ENCODE results near the gene GPATCH2L. TPM values are rescaled to one million over a fixed set of nuclear protein-coding genes. Genes with fewer than 3 reads are reported as not detected.
A peak's percentile ranks its signal among the peaks of the same experiment; 100 is the strongest.

Gene GPATCH2L
- total RNA-seq, 1 donor from 2014 or later: 64.0 TPM

DNA sequence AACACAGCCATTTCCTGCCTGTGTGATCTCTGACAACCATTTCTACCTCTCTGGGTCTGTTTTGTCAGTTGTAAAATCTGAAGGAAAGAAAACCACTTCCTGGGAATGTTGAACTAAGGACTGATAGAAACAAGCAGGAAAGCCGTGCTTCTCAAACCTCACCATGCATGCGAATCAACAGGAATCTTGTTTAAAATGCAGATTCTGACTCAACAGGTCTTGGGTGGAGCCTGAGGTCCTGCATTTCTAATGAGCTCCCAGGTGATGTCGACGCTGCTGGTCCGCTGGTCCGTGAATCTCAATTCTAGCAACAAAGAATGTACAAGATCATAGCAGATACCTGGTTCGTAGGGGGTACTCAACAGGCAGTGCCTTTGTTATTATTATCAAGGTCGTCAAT, 38.0 kb upstream of the GPATCH2L start:
- no peak for FAIRE-seq
- H3K27me3 ChIP-seq (ENCODE audit: control insufficient read depth, insufficient read depth, low read length): no peaks in the 10 kb centered on the region

DNA sequence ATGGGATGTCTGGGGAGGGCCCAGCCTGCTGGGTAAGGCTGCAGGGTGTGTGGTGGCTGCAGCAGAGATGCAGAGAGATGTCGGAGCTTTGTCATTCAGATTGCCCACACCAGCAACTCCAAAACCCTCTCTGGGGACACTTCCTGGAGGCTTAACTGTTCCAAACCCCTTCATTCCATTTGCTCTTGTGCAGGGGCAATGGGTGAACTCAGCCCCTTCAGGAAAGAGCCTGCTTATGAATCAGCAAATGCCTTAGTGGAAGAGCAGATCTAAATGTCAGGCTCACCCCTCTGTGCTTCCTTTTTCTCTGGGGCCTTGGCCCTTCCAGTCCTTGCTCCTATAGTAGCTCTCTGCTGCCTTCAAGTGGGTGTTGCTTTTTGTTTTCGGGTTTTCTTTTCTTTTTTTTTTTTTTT, 36.7 kb upstream of the GPATCH2L start:
- no peaks in the 10 kb centered on the region for H3K27me3 ChIP-seq (ENCODE audit: control insufficient read depth, insufficient read depth, low read length)
- no peaks in the 10 kb centered on the region for H3K36me3 ChIP-seq (ENCODE audit: control insufficient read depth, insufficient read depth, low read length)
- TF ChIP-seq, protein P1, sequence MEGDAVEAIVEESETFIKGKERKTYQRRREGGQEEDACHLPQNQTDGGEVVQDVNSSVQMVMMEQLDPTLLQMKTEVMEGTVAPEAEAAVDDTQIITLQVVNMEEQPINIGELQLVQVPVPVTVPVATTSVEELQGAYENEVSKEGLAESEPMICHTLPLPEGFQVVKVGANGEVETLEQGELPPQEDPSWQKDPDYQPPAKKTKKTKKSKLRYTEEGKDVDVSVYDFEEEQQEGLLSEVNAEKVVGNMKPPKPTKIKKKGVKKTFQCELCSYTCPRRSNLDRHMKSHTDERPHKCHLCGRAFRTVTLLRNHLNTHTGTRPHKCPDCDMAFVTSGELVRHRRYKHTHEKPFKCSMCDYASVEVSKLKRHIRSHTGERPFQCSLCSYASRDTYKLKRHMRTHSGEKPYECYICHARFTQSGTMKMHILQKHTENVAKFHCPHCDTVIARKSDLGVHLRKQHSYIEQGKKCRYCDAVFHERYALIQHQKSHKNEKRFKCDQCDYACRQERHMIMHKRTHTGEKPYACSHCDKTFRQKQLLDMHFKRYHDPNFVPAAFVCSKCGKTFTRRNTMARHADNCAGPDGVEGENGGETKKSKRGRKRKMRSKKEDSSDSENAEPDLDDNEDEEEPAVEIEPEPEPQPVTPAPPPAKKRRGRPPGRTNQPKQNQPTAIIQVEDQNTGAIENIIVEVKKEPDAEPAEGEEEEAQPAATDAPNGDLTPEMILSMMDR (IDR thresholded peaks at IDR 0.05; ENCODE audit: insufficient read depth, low read length, severe bottlenecking): no peak
- DNase-seq (ENCODE audit: low read depth) (no peak), FAIRE-seq (peak; percentile 75)
- no peak overlapping the region for H3K4me3 ChIP-seq (ENCODE audit: low read depth, low read length)

More for the DNA sequence above, 38.0 kb upstream of the GPATCH2L start:
- Histone ChIP-seq H3K4me3 (ENCODE audit: low read depth, low read length) (no peak overlapping the region), H3K36me3 (ENCODE audit: control insufficient read depth, insufficient read depth, low read length) (no peaks in the 10 kb centered on the region)
- TF ChIP-seq, protein P1 (IDR thresholded peaks at IDR 0.05; ENCODE audit: insufficient read depth, low read length, severe bottlenecking): no peak
- no peak for DNase-seq (ENCODE audit: low read depth)

DNA sequence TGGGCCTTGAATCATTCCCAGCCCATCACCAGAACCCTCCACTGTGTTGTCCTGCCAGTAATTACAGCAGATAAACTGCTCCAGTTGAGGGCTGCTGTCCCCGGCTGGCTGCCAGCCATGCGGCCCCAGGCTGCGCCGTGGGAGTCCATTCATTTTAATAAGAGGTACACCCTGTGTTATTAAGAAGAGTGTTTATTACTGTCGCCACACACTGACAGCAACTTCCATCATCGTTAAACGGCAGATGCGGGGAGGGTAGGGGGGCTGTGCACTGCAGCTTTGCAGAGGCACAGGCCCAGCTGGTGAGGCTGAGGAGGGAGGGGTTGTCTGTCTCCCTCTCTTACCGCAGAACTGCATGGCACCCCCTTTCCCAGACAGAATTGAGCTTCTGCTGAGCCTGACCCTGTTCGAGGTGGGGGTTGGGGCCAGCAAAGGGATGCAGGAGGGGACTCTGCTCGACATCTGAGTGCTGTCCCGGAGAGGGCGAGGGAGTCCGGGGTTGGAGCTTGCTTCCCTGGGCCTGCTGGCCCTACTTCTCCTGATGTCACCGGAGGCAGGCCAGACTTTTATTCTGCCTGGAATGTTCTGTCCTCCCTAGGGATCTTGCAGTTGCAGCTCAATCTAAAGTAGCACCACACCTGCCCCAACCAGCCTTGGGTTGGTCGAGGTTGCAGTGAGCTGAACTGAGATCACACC, 33.8 kb upstream of the GPATCH2L start:
- DNase-seq (ENCODE audit: low read depth) (no peak), FAIRE-seq (no peak)
- TF ChIP-seq, protein P1 (IDR thresholded peaks at IDR 0.05; ENCODE audit: insufficient read depth, low read length, severe bottlenecking): no peak
- H3K27me3 ChIP-seq (ENCODE audit: control insufficient read depth, insufficient read depth, low read length): no peaks in the 10 kb centered on the region
- no peaks in the 10 kb centered on the region for H3K36me3 ChIP-seq (ENCODE audit: control insufficient read depth, insufficient read depth, low read length)
- H3K4me3 ChIP-seq (ENCODE audit: low read depth, low read length): no peak overlapping the region

DNA sequence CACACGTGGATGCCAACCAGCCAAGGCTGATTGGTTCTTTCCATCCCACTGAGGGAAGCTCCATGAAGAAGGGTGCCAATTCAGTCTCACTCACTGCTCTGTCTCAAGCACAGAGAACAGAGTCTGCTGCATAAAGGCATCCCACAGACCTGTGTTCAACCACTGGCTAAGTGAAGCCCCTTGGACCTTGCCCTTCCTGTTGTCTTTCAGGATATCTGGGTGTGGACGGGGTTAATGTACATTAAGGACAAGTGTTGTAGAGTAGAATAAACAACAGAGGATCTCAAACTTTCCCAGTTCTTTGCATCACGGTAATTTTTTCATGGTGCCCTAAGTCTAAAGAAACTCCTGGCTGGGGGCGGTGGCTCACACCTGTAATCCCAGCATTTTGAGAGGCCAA, 33.1 kb upstream of the GPATCH2L start:
- DNase-seq (ENCODE audit: low read depth): no peak
- no peak for FAIRE-seq
- TF ChIP-seq, protein P1 (IDR thresholded peaks at IDR 0.05; ENCODE audit: insufficient read depth, low read length, severe bottlenecking): no peak
- Histone ChIP-seq H3K4me3 (ENCODE audit: low read depth, low read length) (no peak overlapping the region), H3K27me3 (ENCODE audit: control insufficient read depth, insufficient read depth, low read length) (no peaks in the 10 kb centered on the region), H3K36me3 (ENCODE audit: control insufficient read depth, insufficient read depth, low read length) (no peaks in the 10 kb centered on the region)

DNA sequence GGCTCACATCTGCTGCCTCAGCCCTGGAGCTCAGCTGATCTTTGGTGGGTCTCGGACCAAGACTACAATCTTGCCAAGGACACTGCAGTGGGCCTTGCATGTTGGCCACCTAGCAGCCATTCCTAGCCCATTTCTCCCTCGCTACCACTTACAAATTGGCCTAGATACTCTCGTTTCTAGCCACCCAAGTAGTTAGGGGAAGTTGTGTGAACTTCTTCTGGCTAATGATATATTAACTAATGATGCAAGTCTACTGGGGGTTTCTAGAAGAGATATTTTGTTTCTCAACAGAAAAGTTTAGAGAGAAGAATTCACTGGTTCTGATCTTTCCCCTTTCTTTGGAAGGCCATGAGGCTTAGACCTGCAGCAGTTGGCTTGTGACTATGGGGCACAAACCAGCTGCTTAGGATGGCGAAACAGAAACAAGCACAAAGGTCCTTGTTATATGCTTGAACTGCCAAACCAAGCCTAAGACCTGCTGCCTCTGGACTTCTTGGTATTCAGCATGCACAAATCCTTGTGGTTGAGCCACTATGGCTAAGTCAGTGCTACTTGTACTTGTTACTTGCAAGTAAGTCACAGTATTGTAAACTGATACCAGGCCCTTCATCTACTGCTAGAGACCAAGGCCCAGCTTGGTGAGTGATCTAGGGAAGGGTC, 30.5 kb upstream of the GPATCH2L start:
- FAIRE-seq (no peak), DNase-seq (ENCODE audit: low read depth) (no peak)
- Histone ChIP-seq H3K27me3 (ENCODE audit: control insufficient read depth, insufficient read depth, low read length) (no peaks in the 10 kb centered on the region), H3K4me3 (ENCODE audit: low read depth, low read length) (no peak overlapping the region), H3K36me3 (ENCODE audit: control insufficient read depth, insufficient read depth, low read length) (no peaks in the 10 kb centered on the region)
- TF ChIP-seq, protein P1 (IDR thresholded peaks at IDR 0.05; ENCODE audit: insufficient read depth, low read length, severe bottlenecking): no peak

All from bronchial epithelial cell (primary cell).